Neuron (in vitro differentiated cells): ENCODE results near the gene CCDC181.

Source experiments
- H2AFZ ChIP-seq: one replicate; pipeline ENCODE4 v1.6.1; 2013; ENCODE audit warnings: low read depth, mild to moderate bottlenecking, inconsistent platforms, low read length, moderate library complexity
- H3K27me3 ChIP-seq: one replicate; pipeline ENCODE4 v1.6.1; 2013; ENCODE audit warnings: low read length; ENCODE audit not compliant: insufficient read depth
- H3K36me3 ChIP-seq: one replicate; pipeline ENCODE4 v1.6.1; 2013; ENCODE audit warnings: low read length; ENCODE audit not compliant: insufficient read depth
- H3K4me1 ChIP-seq: one replicate; pipeline ENCODE4 v1.6.1; 2013; ENCODE audit warnings: low read length; ENCODE audit not compliant: insufficient read depth
- H3K4me3 ChIP-seq: 2 replicates; pipeline ENCODE4 v1.5.1; 2013; ENCODE audit warnings: mild to moderate bottlenecking, low read length, moderate library complexity
- H3K9me3 ChIP-seq: one replicate; pipeline ENCODE4 v1.6.1; 2013; ENCODE audit warnings: low read length

Gene CCDC181

GRCh38 chr1:169345511-169345910, 81.8 kb downstream of the CCDC181 start:
- Histone ChIP-seq H3K27me3 (no peaks in the 10 kb centered on the region), H2AFZ (no peak overlapping the region), H3K36me3 (no peaks in the 10 kb centered on the region), H3K4me1 (no peaks in the 10 kb centered on the region), H3K4me3 (no peak overlapping the region), H3K9me3 (peaks cover 6% of the 10 kb centered on the region)
